ENCODE measurements around the gene EVL.
"Not testable (repeated sequence)": the region's sequence is repeated elsewhere in the genome, so short reads cannot be mapped to it uniquely, and the experiment has no call there.

The EVL gene

DNA sequence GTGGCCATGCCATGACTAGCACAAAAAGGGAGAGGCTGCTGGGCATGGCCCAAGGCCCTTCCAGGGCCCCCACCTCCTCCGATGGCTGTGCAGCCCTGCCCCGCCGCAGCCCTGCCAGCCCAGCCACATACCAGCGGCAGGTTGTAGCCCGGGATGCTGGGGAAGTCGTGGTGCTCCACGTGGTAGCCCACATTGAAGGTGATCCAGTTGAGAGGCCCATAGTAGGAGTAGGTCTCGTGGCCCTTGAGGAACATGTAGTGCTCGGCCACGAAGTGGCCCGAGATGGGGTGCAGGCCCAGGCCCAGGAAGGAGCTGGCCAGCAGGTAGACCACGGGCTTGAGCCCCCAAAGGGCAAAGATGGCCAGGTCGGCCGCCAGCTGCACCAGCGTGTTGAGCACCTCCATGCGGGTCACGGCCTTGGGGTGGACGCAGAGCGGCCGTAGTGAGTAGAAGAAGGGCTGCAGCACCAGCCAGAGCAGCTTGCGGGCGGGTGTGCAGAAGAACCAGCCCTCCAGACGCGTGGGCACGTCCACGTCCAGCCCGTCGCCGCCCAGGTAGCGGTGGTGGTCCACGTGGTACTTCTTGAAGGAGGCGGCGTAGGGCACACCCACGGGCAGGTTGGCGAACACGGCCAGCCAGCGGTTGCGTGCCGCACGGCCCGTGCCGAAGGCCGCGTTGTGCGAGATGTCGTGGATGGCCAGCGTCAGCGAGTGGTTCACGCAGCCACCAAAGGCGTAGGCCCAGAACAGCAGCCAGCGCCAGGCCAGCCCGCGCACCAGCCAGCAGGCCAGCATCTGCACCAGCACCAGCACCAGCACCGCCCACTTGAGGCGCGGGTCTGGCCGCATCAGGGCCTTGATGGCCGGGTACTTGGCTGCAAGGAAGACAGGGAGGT lies 83.9 kb downstream of the EVL start:
- no peak for DNase-seq

DNA sequence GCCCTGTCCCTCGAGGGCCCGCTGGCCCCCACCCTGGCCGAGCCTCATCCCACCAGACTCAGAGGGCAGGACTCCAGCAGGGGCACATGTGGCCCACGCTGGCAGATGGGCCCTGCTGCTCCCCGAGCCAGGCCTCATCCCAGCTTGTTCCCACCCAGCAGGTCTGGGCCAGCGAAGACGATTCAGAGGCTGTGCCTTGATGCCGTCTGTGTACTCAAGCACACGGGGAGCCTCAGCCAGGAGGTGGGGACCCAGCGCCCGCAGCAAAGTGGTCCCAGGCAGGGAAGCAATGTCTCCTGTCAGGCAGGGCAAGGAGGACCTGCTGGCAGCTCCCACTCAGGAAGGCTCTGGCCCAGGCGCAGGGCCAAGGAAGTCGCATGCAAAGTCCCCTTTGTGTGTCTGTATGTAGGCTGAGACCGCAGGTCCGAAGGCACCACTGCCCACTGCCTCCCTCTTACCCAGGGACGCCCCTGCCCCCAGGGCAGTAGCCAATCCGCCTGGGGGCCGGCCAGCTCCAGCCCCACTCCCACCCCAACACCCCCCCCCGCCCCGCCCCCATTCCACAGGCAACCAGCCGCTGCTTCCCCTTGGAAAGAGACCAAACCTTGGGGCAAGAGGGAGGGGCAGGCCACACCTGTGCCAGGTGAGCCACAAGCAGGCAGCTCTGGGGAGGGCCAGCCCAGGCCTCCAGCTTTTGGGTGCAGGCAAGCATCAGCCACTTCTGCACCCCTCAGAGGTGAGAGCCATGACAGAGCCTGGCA lies 84.8 kb downstream of the EVL start:
- DNase-seq = no peak

DNA sequence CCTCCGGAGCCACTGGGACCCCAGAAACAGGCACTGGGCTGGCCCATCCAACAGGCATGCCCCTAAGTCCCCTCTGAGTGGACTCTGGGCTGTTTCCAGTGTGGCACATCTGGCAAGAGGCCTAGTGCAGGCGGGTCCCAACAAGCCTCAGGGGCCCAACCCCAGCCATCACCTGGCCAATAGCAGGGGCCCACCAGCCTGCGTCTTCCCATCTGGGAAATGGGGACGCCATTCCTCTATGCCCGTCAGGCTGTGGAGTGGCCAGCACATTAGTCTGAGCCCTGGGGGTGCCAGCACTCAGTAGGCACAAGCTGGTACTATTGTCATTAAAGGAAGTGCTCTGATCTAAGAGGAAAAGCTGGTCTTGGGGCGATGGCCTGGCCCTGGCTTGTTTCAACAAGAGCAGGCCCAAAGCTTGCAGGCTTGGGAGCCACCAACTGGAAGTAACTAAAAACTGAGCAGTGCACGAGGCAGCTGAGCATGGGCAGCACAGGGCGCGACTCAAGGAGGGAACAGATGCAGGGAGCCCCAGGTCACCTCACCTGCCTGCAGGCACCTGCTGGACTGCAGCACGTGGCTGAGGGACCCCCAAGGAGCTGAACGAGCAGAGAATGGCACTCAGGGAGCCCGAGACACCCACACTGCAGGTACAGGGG lies 85.8 kb downstream of the EVL start:
- DNase-seq = no peak

DNA sequence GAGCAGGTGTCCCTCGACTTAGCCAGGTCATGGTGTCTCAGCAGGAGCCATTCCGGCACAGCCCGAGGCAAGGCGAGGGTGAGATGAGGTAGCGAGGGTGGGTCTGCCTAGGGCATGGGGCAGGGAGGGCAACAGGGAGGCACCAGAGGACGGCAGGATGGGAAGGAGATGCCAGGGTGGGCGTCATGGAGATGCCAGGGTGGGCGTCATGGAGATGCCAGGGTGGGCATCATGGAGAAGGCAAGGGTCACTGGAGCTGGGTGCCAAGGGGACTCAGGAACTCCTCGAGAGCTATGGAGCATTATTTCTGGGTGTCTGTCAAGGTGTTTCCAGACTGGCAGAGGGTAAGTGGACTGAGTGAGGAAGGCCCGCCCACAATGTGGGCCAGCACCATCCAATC lies 86.9 kb downstream of the EVL start:
- DNase-seq = no peak

DNA sequence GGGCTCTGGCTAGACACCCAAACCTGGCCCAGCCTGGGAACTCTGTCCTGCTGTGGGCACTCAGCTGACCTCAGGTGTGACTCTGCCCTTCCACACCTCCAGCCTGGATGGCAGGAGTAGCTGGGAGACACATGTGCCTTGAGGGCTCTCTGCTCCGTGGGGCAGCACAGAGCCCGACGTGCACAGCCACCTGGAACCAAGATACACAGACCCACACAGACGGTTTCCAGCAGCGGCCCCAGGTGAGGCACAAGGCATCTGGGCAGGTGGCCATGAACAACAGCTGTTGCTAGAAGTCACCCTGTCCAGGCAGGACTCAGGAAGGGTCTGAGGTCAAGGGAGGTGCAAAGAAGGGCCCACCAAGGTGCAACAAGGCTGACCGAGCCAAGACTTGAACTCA lies 88.3 kb downstream of the EVL start:
- DNase-seq = no peak

DNA sequence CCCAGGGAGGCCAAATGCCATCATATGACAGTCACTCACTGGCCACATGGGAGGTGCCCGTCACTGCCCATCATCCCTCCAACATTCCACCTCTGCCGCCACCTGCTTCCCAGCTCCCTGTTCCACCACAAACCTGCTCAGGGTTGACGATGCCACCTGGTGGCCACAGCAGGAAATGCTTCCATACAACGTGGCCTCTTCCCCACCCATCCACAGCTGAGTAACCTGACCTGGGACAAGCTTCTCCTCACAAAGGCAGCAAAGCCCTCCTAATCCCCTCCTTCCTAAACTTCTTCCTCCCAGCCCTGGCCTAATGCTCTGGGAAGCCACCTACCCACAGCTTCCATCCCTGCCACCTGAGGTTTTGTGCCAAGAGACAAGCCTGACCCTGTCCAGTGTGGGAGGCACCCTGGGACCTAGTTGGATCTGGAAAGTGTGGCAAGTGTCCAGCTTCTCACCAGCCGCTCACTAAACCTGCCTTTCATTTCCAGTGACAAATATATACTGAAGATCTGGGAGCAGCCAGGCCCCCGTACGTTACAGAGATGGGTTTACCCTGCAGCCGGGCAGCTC lies 89.9 kb downstream of the EVL start:
- no peak for DNase-seq

DNA sequence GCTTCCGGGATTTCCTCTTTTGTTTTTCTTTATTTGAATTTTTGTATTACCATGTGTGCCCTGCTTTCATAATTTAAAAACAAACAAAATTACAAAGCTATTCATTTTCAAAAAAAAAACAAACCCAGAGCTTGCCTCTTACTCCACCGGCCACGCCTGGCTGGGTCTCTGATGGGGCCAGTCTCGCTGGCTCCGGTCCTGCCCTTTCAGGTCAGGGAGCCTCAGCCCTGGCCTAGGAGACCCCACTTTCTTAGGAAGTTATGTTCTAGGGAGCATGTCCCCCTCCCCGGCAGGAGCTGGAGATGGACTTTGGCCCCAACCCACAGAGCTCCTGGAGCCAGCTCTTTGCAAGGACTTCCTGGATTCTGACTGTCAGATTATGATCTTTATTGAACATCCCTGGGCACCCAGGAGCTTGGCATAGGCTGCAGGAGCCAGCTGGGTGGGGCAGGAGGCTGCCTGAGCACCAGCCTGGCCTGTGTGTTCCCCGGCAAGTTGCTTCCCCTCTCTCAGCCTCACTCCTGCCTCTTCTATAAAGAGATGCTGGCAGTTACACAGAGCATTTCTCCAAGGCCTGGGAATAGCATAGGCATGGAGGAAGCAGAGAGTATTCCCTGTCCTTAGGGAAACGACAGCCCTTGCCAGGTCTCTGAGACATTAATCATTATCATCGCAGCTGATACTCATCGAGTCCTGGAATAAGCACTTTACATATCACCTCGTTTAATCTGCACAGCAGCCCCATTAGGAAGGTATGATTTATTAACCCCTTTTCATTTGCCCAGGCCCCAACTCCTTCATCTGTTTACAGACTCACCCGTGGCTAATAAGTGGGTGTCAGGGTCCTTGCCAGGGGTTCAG lies 90.8 kb downstream of the EVL start:
- DNase-seq = no peak

DNA sequence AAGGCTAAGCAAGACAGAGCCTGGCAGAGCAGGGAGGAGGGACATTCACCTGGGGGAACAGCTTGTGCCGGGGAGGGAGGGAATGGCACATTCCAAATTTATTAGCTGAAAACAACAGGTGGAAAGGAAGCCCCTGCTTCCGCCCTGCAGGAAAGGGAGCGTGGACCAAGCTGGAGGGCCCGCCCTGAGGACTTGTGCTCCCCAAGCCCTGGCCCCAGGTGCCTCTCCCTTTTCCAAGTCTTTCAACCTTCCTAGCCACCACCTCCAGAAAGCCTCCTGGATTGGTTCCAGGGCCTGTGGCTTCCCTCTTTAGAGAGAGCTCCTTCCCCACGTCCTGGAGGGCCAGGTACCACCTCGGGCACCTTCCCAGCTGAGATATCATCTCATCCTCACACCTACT lies 91.6 kb downstream of the EVL start:
- no peak for DNase-seq

DNA sequence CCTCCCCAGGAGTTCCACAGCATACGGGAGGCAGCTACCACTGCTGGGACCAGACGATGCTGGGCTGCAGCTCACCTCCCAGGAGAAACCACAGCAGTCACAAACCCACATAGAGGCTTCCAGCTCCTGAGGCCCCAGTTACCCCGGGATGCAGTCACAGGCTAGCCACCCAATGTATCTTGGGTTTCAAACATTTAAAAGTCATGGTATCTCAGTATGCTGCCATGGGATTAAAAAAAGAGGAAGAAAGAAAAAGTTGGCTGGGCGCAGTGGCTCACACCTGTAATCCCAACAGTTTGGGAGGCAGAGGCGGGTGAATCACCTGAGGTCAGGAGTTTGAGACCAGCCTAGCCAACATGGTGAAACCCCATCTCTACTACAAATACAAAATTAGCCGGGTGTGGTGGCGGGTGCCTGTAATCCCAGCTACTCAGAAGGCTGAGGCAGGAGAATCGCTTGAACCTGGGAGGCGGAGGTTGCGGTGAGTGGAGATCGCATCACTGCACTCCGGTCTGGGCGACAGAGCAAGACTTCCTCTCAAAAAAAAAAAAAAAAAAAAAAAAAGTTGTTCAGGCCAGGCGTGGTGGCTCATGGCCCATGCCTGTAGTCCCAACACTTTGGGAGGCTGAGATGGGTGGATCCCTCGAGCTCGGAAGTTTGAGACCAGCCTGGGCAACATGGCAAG lies 92.5 kb downstream of the EVL start:
- DNase-seq = not testable (repeated sequence)

DNA sequence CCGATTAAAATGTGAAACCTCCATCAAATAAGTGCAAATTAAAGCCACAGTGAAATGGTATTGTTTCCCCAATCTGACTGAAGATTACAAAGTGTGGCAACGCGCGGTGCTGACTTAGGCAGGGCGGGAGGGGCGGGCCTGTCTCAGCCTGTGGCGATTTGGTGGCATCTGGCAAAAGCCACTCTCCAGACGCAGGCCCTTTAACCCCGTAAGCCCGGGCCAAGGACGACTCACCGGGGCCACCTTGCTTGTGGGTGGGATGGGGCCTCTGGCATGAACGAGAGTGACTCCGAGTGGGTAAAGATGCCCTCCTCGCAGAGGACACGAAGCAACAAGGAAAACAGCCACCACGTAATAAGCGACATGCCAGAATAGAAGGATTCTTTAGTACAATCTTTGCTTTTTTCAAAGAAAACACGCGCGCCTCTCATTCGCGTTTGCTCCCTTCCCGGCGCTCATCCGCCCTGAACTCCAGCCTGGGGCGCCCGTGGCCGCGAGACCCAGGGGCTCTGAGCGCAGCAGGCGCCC lies 93.4 kb downstream of the EVL start:
- DNase-seq = no peak

DNA sequence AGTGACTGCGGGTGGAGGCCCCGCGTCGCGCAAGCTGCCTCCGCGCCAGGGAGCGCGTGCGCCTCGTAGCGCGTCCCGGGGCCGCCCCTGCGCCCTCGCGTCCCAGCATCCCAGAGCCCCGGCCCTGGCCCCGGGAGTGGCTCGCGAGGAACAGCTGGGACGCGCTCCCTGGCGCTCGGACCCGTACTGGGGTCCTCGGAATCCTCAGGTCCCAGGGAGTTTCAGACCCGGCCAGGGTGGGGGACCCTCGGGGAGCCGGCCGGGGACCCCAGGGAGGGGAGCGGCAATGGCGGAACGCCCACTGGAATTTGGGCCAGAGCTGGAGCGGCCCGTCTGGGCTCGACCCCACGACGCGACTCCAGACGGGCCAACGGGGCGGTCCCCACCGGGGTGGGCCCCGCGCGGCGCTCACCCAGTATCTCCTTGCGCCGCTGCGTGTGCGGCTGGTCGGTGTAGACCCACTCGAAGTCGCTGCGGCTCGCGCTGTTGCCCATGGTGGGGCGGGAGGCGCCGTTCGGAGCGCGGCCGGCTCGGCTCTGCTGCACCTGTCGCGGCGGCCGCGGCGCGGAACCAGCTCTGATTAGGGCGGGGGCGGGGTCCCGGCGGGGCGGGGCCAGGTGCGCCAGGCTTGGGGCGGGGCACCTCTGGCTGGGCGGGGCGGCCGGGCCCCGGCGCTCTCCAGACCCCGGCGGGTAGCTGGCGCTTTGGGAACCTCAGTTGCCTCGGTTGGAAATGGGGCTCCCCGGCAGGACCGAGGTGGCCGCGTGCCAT lies 94.1 kb downstream of the EVL start, which contains the start of gene DEGS2:
Gene DEGS2 (minus strand): TSS at position 552 of the 771 bp plus-strand sequence. CDS start 58 bp downstream, at position 494.
- DNase-seq = no peak

DNA sequence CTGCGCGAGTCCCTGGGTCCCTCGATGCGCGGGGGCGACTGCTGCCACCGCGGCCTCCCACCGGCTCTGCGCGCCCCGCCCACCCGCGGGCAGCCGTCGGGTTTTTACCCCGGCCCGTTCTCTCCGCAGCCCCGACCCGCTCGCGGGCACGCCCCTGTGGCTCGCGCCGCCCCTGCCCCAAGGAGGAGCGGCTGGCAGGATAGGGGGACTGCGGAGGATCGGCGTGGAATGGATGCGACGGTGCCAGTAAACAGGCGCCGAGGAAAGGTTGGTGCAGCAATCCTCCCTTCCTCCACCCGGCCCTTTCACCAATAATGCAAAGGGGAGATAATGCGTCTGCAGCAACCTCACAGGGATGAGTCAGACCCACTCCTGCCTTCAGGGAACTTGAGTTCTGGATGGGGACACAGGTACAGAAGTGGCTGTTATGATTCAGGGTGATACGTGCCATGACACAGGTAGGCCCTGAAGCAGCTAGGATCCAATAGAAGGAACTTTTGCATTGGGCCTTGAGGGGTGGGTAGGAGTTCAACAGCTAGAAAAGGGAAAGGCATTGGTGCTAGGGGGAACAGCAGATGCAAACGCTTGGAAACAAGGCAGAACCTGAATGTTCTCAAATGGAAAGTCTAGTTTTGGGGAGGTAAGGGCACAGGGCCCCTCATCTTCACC lies 94.8 kb downstream of the EVL start:
- DNase-seq = no peak

DNA sequence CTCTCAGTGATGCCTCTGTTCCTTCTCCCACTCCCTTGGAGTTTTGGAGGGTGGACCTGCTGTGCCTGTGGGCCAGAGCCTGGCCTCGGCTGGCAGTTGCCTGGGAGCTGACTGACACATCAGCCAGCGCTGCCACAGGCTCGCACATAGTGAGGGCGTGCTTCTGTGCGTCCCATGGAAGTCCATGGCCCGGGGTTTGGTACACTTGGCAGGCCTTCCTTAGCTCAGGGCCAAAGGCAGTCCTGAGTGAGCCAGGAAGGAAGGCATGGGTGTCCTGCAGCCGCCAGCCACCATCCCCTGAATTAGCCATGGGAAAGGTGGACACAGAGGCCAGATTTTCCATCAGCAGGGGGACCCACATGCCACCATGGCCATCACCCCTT lies 95.3 kb downstream of the EVL start:
- no peak for DNase-seq

DNA sequence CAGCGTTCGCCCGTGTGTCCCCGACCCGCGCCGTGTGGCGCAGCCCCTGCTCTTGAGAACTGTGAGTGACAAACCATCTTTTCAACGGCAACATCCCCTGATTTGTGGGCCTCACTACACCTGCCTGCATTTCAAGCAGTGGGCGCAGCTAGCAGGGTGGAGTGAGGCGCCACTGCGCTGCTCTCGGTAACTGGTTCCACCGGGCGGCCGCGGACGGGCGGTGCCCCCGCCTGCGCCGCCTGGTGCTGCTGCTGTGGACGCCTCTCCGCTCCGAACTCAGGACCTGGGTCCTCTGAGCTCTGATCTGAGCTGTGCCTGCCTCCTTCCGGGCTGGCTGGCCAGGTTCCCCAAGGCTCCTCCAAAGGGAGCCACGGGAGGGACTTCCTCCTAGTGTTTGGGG lies 100.2 kb downstream of the EVL start:
- no peak for DNase-seq

DNA sequence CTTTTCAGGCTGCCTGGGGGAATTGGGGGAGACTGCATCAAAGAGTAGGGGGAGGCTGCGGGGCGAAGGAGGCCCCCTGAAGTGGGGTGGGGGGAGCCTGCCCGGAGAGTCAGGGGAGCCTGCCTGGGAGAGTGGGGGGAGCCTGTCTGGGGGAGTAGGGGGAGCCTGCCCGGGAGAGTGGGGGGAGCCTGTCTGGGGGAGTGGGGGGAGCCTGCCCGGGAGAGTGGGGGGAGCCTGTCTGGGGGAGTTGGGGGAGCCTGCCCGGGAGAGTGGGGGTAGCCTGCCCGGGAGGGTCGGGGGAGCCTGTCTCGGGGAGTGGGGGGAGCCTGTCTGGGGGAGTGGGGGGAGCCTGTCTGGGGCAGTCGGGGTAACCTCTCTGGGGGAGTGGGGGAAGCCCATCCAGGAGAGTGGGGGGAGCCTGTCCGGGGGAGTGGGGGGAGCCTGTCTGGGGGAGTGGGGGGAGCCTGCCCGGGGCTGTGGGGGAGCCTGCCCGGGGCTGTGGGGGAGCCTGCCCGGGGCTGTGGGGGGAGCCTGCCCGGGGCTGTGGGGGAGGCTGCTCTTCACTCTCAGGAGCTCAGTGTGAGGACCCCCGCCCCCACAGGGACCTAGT lies 100.7 kb downstream of the EVL start:
- no peak for DNase-seq

DNA sequence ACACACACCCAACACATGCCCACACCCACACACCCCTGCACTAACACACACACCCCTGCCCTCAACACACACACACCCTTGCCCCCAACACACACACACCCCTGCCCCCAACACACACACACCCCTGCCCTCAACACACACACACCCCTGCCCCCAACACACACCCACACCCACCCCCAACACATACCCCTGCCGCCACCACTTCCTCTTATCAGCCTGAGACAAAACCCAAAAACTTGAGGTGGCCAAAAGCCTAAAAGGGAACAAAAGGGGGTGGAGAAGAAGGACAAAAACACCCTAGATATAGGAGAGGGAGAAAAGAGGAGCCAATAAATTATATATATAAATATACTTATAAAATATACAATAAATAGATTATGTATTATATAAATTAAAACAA lies 103.3 kb downstream of the EVL start:
- DNase-seq = no peak

DNA sequence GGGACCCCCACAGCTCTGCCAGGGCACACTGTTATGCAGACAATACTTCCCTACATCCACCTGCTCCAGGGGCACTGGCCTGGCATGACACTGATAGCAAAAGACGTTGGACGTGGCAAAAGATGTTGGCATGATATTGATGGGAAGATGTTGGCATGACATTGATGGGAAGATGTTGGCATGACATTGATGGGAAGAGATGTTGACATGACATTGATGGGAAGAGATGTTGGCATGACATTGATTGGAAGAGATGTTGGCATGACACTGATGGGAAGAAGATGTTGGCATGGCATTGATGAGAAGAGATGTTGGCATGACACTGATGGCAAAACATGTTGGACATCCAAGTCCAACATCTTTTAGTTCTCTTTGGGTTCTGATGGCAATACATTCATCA lies 105.7 kb downstream of the EVL start:
- no peak for DNase-seq

DNA sequence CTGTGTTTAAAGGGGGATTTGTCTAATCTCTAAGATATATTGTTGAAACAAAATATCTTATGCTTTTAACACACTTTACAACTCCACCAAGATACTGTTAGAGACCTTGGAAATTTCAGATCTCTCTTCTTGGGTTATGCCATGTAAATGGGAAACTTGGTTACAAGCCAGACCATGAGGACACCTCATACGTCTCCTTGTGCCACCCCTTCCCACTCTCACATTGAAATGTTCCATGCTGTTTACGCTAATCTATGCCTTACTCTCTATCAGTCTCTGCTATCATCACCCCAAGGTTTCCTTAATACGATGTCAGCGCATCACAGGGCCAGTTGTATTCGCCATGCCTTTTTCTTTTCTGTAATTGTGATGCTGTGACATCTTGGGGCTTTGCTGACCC lies 107.6 kb downstream of the EVL start:
- DNase-seq = no peak

DNA sequence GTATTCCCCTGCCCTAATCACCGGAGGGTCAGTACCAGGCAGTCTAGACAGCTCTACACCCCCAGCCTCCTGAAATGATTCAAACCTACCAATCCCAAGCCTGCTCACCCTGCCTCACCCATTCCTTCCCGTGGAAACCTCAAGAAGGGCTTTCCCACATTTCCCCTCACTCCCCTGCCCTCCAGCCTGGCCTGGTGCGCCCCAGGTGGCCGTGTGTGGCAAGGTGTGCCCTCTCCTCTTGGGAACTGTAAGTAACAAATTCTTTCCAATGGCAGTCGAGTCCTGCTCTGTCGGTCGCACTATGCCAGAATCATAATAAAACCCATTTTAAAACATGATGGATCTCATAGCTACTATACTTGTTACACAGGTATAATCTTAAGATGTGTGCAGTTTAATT lies 108.1 kb downstream of the EVL start:
- no peak for DNase-seq
